Fibroblast of lung (primary cell): ENCODE measurements around the gene DMP1. TPM values are rescaled to one million over a fixed set of nuclear protein-coding genes. Genes with fewer than 3 reads are reported as not detected.

Experiments
- DNase-seq, 2 donors: peaks; one replicate each; pipeline versions ENCODE4 v3.0.0 to v3.0.0-alpha.2; 2010; ENCODE audit warnings: low read depth in 2 of 2
- H2AFZ ChIP-seq: 2 replicates; pipeline ENCODE4 v1.5.1; 2012; ENCODE audit warnings: low read length, control low read depth, inconsistent platforms
- H3K27ac ChIP-seq: 2 replicates; pipeline ENCODE4 v1.5.1; 2011; ENCODE audit warnings: low read length, control low read depth; ENCODE audit not compliant: insufficient read depth
- H3K27me3 ChIP-seq: 2 replicates; pipeline ENCODE4 v1.5.1; 2011; ENCODE audit warnings: mild to moderate bottlenecking, low read length; ENCODE audit not compliant: control insufficient read depth, insufficient read depth
- H3K36me3 ChIP-seq: 2 replicates; pipeline ENCODE4 v1.5.1; 2011; ENCODE audit warnings: low read length; ENCODE audit not compliant: control insufficient read depth, insufficient read depth
- H3K4me1 ChIP-seq: 2 replicates; pipeline ENCODE4 v1.5.1; 2011; ENCODE audit warnings: low read length; ENCODE audit not compliant: control insufficient read depth, insufficient read depth; ENCODE audit errors: extremely low read depth
- H3K4me2 ChIP-seq: 2 replicates; pipeline ENCODE4 v1.5.1; 2011; ENCODE audit warnings: low read length, control low read depth; ENCODE audit not compliant: insufficient read depth; ENCODE audit errors: extremely low read depth
- H3K4me3 ChIP-seq, 4 experiments: fragments of 200-600 bp in 1 of 4; sonication (generic) in 1 of 4; replicated peaks in 1 of 4; 2 replicates each; pipeline ENCODE4 v1.5.1; 2011 to 2016; ENCODE audit warnings: low read length in 4 of 4, low read depth in 3 of 4, mild to moderate bottlenecking in 3 of 4, control low read depth in 2 of 4, inconsistent platforms in 1 of 4, mixed read lengths in 1 of 4; ENCODE audit not compliant: insufficient read depth in 1 of 4; ENCODE audit errors: control extremely low read depth in 1 of 4
- H3K79me2 ChIP-seq: 2 replicates; pipeline ENCODE4 v1.5.1; 2012; ENCODE audit warnings: mild to moderate bottlenecking, low read length, inconsistent platforms; ENCODE audit not compliant: control insufficient read depth, insufficient read depth
- H3K9ac ChIP-seq: 2 replicates; pipeline ENCODE4 v1.5.1; 2011; ENCODE audit warnings: mild to moderate bottlenecking, low read length, control low read depth; ENCODE audit not compliant: insufficient read depth
- H3K9me3 ChIP-seq: 2 replicates; pipeline ENCODE4 v1.5.1; 2012; ENCODE audit warnings: low read depth, low read length; ENCODE audit not compliant: control insufficient read depth, insufficient read depth
- H4K20me1 ChIP-seq: 2 replicates; pipeline ENCODE4 v1.5.1; 2011; ENCODE audit warnings: low read length; ENCODE audit not compliant: control insufficient read depth, insufficient read depth; ENCODE audit errors: extremely low read depth
- EZH2 ChIP-seq: IDR thresholded peaks from 2 replicates; pipeline ENCODE4 v1.5.1; 2012; ENCODE audit warnings: low read length, control low read depth, mild to moderate bottlenecking; ENCODE audit errors: missing control alignments
- polyA plus RNA-seq, 2 donors: library from polyadenylated mRNA; depleted of rRNA in 1 of 2; stranded (reverse) in 1 of 2; unstranded in 1 of 2; fragments of >200 nt; gene quantifications; 2 replicates each; pipeline ENCODE4 v1.2.1, GENCODE V29; 2011 to 2012; ENCODE audit warnings: missing spikeins in 1 of 2
- total RNA-seq: library from RNA; depleted of rRNA; stranded (reverse); fragments of >200 nt; gene quantifications from 2 replicates; pipeline ENCODE4 v1.2.1, GENCODE V29; 2014
- TF ChIP-seq, protein P1 (sequence below), 2 donors: IDR thresholded peaks in 1 of 2; conservative IDR thresholded peaks in 1 of 2; 1 replicate in 1 of 2; 2 replicates in 1 of 2; pipeline ENCODE4 v1.5.1; 2011 to 2012; ENCODE audit warnings: low read length in 2 of 2, control low read depth in 1 of 2, inconsistent platforms in 1 of 2, low read depth in 1 of 2, mild to moderate bottlenecking in 1 of 2

DMP1 gene
- total and polyA plus RNA-seq, 2 donors (not counting 1 experiment from before 2014, with no cell fraction given) = not detected

DNA sequence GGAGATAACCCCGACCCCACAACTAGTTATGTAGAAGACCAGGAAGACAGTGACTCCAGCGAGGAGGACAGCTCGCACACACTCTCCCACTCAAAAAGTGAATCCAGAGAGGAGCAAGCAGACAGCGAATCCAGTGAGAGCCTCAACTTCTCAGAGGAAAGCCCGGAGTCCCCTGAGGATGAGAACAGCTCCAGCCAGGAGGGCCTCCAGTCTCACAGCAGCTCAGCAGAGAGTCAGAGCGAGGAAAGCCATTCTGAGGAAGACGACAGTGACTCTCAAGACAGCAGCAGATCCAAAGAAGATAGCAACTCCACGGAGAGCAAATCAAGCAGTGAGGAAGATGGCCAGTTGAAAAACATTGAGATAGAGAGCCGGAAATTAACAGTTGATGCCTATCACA is 12.8 kb downstream of the DMP1 start:
- Histone ChIP-seq H3K9ac (no peak overlapping the region), H3K9me3 (no peaks in the 10 kb centered on the region), H3K79me2 (no peaks in the 10 kb centered on the region), H3K27ac (no peak overlapping the region), H3K27me3 (no peaks in the 10 kb centered on the region), H2AFZ (no peak overlapping the region), H3K4me1 (peaks cover 2% of the 10 kb centered on the region), H3K36me3 (no peaks in the 10 kb centered on the region), H3K4me2 (no peak overlapping the region), H3K4me3 (no peak overlapping the region), H4K20me1 (no peaks in the 10 kb centered on the region)
- no peak for DNase-seq
- no peak for TF ChIP-seq EZH2
- TF ChIP-seq, protein P1, sequence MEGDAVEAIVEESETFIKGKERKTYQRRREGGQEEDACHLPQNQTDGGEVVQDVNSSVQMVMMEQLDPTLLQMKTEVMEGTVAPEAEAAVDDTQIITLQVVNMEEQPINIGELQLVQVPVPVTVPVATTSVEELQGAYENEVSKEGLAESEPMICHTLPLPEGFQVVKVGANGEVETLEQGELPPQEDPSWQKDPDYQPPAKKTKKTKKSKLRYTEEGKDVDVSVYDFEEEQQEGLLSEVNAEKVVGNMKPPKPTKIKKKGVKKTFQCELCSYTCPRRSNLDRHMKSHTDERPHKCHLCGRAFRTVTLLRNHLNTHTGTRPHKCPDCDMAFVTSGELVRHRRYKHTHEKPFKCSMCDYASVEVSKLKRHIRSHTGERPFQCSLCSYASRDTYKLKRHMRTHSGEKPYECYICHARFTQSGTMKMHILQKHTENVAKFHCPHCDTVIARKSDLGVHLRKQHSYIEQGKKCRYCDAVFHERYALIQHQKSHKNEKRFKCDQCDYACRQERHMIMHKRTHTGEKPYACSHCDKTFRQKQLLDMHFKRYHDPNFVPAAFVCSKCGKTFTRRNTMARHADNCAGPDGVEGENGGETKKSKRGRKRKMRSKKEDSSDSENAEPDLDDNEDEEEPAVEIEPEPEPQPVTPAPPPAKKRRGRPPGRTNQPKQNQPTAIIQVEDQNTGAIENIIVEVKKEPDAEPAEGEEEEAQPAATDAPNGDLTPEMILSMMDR (conservative IDR thresholded peaks at IDR 0.05 in 1 of 2, IDR thresholded peaks at IDR 0.05 in 1 of 2; ENCODE audit: low read depth in 1 of 2, low read length in 2 of 2) = no peak

DNA sequence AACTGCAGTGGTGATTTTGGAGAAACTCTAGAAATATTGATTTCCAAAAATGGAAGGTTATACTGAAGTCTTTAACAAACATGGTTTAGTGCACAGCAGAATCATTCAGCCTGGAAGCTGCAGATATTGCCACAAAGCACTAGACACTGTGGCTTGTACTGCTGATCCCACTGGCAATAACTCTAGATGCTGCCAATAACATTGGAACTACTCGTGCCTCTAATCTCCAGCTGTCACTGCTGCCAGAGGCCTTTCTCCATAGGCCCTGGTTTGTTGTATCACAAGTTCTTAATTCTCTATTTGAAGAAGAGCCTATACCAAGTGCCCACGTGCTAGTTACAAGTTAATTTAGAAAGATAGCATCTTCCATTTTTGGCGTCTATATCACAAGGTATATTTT is 19.3 kb downstream of the DMP1 start:
- H3K9ac ChIP-seq = no peak overlapping the region
- H4K20me1 ChIP-seq = no peaks in the 10 kb centered on the region

DNA sequence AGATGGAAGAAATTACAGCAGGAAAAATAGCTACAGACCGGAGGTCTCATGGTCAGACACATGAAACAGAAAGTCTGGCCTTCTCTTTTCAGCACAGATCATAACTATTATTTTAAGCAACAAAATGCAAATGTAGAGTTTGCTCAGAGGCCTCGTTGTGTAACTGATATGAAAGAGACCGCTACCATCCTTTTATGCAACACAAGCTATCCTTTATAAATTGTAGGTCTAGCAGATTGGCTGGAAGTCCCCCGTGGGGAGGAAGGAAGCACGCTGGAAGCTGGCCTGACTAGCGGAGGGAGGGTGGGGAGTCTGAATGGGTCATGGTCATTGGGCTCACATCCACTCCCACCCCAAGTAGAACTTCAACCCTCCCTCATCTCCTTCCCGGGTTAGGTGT is 27.7 kb downstream of the DMP1 start:
- Histone ChIP-seq H3K4me1 (no peaks in the 10 kb centered on the region), H3K9me3 (no peaks in the 10 kb centered on the region), H3K79me2 (no peaks in the 10 kb centered on the region), H3K36me3 (no peaks in the 10 kb centered on the region), H3K4me2 (no peak overlapping the region), H4K20me1 (no peaks in the 10 kb centered on the region), H3K27me3 (no peaks in the 10 kb centered on the region), H3K9ac (no peak overlapping the region), H3K4me3 (no peak overlapping the region), H3K27ac (no peak overlapping the region), H2AFZ (no peak overlapping the region)
- TF ChIP-seq EZH2 = no peak
- TF ChIP-seq, protein P1 (conservative IDR thresholded peaks at IDR 0.05 in 1 of 2, IDR thresholded peaks at IDR 0.05 in 1 of 2; ENCODE audit: low read depth in 1 of 2, low read length in 2 of 2) = no peak
- no peak for DNase-seq

More for the DNA sequence above, 19.3 kb downstream of the DMP1 start:
- H3K4me1 ChIP-seq = no peaks in the 10 kb centered on the region
- H3K79me2 ChIP-seq = no peaks in the 10 kb centered on the region
- no peak overlapping the region for H3K4me2 ChIP-seq
- H3K27me3 ChIP-seq = no peaks in the 10 kb centered on the region
- TF ChIP-seq EZH2 = no peak
- TF ChIP-seq, protein P1 (conservative IDR thresholded peaks at IDR 0.05 in 1 of 2, IDR thresholded peaks at IDR 0.05 in 1 of 2; ENCODE audit: low read depth in 1 of 2, low read length in 2 of 2) = no peak
- no peak overlapping the region for H3K4me3 ChIP-seq
- no peaks in the 10 kb centered on the region for H3K36me3 ChIP-seq
- H3K27ac ChIP-seq = no peak overlapping the region
- DNase-seq = no peak
- H2AFZ ChIP-seq = no peak overlapping the region
- no peaks in the 10 kb centered on the region for H3K9me3 ChIP-seq
